Amniotic epithelial cell (primary cell): ENCODE measurements around the gene SMYD3.

Experiments used
- DNase-seq: peaks from one replicate; pipeline ENCODE4 v3.0.0-alpha.2; 2010; ENCODE audit warnings: low read depth

SMYD3 gene

GRCh38 chr1:246146804-246147523 is 360.1 kb downstream of the SMYD3 start:
- DNase-seq, result no peak

GRCh38 chr1:246145900-246146299 is 361.2 kb downstream of the SMYD3 start:
- DNase-seq, result no peak

GRCh38 chr1:246144931-246145330 is 362.1 kb downstream of the SMYD3 start:
- DNase-seq, result no peak

- peak; percentile 88 for DNase-seq
These were observed 364.7 kb downstream of the SMYD3 start for GRCh38 chr1:246142320-246142893.

GRCh38 chr1:246141306-246141705 is 365.8 kb downstream of the SMYD3 start:
- no peak for DNase-seq

- peak; percentile 81 for DNase-seq
These were observed 367.3 kb downstream of the SMYD3 start for GRCh38 chr1:246139745-246140182.

- no peak for DNase-seq
These were observed 368.3 kb downstream of the SMYD3 start for GRCh38 chr1:246138781-246139180.

GRCh38 chr1:246136477-246136876 is 370.6 kb downstream of the SMYD3 start:
- DNase-seq, result no peak

- DNase-seq, result no peak
These were observed 372.3 kb downstream of the SMYD3 start for GRCh38 chr1:246134789-246135188.

GRCh38 chr1:246131095-246131494 is 376.0 kb downstream of the SMYD3 start:
- no peak for DNase-seq

- no peak for DNase-seq
These were observed 378.5 kb downstream of the SMYD3 start for GRCh38 chr1:246128494-246129069.

GRCh38 chr1:246126580-246126979 is 380.5 kb downstream of the SMYD3 start:
- DNase-seq, result no peak

- no peak for DNase-seq
These were observed 385.0 kb downstream of the SMYD3 start for GRCh38 chr1:246122071-246122470.

GRCh38 chr1:246121533-246121932 is 385.5 kb downstream of the SMYD3 start:
- DNase-seq, result no peak

GRCh38 chr1:246117066-246117791 is 389.9 kb downstream of the SMYD3 start:
- peak; percentile 74 for DNase-seq

- no peak for DNase-seq
These were observed 392.7 kb downstream of the SMYD3 start for GRCh38 chr1:246114369-246114768.

GRCh38 chr1:246113555-246114095 is 393.5 kb downstream of the SMYD3 start:
- DNase-seq, result peak; percentile 48

GRCh38 chr1:246111570-246111969 is 395.5 kb downstream of the SMYD3 start:
- DNase-seq, result no peak

GRCh38 chr1:246110343-246111219 is 396.5 kb downstream of the SMYD3 start:
- DNase-seq, result peak; percentile 80

- DNase-seq, result no peak
These were observed 398.7 kb downstream of the SMYD3 start for GRCh38 chr1:246108278-246108925.
